ENCODE results near the gene NFASC.

GRCh38 chr1:205061227-205061626 lies 190.6 kb downstream of the NFASC start:
- no peak for TF ChIP-seq CTCF (IDR thresholded peaks at IDR 0.05)
- no peak for TF ChIP-seq POLR2A (IDR thresholded peaks at IDR 0.05)

Measured in adrenal gland (tissue), 5 donors.